HG02852 (cell line): ENCODE data around the gene THAP6.
A peak's percentile ranks its signal among the peaks of the same experiment; 100 is the strongest.
"Not testable (repeated sequence)": the region's sequence is repeated elsewhere in the genome, so short reads cannot be mapped to it uniquely, and the experiment has no call there.

Experiments
- ATAC-seq: cut with Tn5 transposase; IDR thresholded peaks from one replicate; pipeline ENCODE4 v1.9.1; 2021; ENCODE audit warnings: mild to moderate bottlenecking, moderate library complexity; ENCODE audit not compliant: unreplicated experiment

Gene THAP6, protein sequence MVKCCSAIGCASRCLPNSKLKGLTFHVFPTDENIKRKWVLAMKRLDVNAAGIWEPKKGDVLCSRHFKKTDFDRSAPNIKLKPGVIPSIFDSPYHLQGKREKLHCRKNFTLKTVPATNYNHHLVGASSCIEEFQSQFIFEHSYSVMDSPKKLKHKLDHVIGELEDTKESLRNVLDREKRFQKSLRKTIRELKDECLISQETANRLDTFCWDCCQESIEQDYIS

GRCh38 chr4:75514131-75514948, at the start of gene THAP6, which contains the start of gene RCHY1:
TSS of gene THAP6 (plus strand) at chr4:75514473. CDS start at chr4:75515453, 980 bp downstream.
TSS of gene RCHY1 (minus strand) at chr4:75514403. CDS start at chr4:75514286, 117 bp downstream.
- ATAC-seq, result peak; percentile 92

DNA sequence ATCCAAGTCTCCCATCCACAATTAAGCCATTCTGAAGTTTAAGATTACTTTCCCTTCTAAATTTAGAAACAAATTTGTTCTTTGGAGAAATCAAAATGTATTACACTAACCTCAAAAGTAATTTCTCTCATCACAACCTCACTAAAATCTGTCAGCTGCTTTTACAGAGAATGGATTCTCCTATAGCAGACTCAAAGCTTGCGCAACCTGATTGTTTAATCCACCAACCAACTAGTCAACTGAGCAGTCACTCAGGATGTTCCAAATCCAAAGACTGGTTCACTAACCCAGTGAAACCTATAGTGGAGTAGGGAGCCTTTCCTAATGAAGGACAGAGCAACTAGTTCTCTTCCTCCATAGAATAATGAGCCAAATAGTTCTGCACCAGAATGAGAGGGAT, 44.4 kb upstream of the THAP6 start:
- no peak for ATAC-seq

DNA sequence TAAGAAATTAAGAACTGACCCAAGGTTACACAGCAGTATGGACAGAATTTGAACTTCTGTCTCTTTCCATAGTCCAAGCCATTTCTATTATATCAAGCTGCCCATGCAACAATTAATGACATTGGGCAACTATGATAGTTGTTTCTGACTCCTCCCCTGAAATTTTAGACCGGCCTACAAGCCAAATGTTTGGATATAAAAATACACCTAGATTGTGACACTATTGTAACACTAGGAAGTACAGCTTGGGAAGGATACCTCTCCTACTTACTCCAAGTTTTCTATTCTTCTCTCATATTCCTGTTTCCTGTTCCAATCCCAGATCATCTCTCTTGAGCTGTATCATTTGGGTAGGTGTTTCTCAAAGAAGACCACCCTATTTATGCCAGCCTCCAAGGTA, 43.5 kb upstream of the THAP6 start:
- ATAC-seq, result no peak

- ATAC-seq, result no peak
Observed at GRCh38 chr4:75477201-75477600, 37.1 kb upstream of the THAP6 start.

- no peak for ATAC-seq
Observed at GRCh38 chr4:75484190-75484589, 30.1 kb upstream of the THAP6 start.

GRCh38 chr4:75490155-75490554, 24.1 kb upstream of the THAP6 start:
- ATAC-seq, result no peak

- no peak for ATAC-seq
Observed at GRCh38 chr4:75494563-75494962, 19.7 kb upstream of the THAP6 start.

GRCh38 chr4:75495476-75495875, 18.8 kb upstream of the THAP6 start:
- ATAC-seq, result no peak

DNA sequence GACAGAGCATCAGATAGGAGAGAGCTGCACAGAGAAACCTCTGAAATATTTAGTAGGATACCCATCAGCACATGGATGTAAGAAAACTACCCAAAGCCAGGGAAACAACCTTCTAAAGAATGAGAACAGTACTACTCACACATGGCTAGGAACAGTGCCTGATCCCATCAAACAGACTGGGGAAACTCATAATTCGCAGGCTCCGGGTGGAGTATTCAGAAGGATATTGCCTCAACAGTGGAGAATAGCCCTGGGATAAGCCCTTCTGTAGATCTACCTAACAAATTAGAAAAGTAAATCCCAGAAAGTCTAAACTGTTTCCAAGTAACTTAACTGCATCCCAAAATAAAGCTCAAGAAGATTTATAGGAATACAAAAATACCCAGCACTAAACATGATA, 17.9 kb upstream of the THAP6 start:
- no peak for ATAC-seq

DNA sequence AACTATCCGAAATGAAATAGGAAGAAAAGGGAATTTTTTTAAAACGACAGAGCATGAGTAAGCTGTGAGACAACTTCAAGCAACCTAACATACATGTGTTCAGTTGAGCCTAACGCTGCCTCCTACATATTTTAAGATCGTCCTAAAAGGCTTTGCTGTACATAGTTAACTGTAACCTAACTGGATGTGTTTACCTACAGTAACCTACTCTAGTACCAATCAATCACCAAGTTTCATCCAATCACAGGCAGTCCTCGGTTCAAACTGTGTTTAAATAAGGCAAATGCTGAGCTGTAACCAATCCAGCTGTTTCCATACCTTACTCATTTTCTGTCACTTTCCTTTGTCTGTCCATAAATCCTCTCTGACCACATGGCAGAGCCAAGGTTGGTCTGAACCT, 17.1 kb upstream of the THAP6 start:
- ATAC-seq, result no peak

GRCh38 chr4:75498041-75498440, 16.2 kb upstream of the THAP6 start:
- no peak for ATAC-seq

- no peak for ATAC-seq
Observed at GRCh38 chr4:75499900-75500299, 14.4 kb upstream of the THAP6 start.

GRCh38 chr4:75502671-75503070, 11.6 kb upstream of the THAP6 start:
- no peak for ATAC-seq

- ATAC-seq, result no peak
Observed at GRCh38 chr4:75505630-75506029, 8.6 kb upstream of the THAP6 start.

GRCh38 chr4:75509592-75509991, 4.7 kb upstream of the THAP6 start:
- ATAC-seq, result not testable (repeated sequence)

DNA sequence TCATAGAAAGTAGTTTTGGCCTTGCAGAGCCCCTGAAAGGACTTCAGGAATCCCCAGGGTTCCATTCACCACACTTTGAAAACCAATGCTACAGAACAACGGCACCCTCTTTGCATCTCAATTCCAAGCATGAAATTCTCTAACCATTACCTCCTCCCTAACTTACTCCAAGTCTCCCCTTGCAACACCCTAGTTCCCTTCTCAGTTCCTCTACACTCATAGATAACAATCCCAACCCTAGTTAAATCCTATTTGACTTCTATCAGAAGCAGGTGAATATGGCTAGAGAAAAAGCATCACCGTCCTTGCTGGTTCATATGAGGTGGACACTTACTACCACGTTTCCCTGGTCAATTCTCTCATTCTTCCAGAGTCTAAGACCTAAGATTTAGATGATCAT, 2.4 kb upstream of the THAP6 start:
- no peak for ATAC-seq

DNA sequence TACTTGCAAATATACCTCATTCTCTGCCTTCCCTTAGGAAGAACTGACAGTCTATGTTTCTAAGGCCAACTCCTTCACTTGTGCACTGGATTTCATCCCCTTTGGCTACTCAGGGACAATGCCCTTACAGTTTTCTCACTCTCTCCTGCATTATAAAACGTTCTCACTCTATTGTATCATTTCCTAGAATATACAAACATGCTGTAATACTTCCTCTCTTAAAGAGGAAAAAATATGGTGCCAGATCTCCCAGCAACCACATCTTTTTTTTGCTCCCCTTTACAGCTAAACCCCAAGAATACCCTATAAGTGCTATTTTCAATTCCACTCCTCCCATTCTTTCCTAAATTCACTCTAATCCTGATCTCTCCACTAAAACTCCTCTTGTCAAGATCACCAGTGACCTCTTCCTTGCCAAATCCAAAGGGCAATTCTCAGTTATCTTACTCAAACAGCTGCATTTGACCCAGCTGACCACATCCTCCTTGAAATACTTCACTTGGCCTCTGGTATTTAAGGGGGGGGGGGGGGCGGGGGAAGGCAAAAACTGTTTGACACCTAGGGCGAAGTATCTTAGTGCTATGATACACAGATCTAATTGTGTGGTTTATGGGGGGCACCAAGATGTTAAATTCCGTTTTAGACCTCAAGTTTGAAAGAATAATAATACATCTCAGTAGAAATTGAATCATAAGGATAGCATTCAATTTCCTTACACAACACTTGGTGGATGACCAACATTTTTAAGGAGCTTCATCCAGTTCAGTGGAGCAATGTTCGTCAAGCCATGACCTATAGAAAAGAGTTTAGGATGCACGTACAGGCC, 1.7 kb upstream of the THAP6 start:
- no peak for ATAC-seq

DNA sequence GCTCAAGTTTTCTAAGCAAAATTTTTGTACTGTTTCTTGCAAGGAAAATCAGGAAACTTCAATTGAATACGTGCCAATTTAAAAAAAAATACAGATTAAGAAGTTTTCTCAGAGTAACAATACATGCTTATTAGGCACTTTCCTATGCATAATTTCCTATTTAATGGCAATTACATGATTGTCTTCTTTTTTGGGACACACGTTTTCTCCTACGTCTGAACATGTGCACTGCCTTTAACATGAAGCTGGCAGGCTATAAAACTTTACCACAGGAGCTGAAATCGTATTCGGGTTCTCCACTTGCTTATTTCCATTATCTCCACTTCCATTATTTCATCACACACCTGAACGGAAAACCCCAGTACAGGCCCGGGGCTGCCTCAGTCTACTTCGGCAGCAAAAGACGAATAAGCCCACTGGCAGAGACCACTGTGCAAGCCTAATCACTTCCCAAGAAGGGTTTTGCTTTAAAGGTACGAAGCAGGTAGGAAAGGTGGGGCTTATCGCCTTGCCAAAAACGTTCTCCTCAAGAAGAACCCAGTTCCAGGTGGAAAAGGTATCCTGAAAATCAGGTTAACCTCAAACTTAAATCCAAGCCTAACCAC, 645 bp upstream of the THAP6 start:
- peak; percentile 0 for ATAC-seq

- ATAC-seq, result peak; percentile 4
Observed at GRCh38 chr4:75514949-75515612, 808 bp downstream of the THAP6 start.

- ATAC-seq, result no peak
Observed at GRCh38 chr4:75516144-75516543, 1.9 kb downstream of the THAP6 start.

- not testable (repeated sequence) for ATAC-seq
Observed at GRCh38 chr4:75519452-75519851, 5.2 kb downstream of the THAP6 start.
